IMR-90 (cell line): ENCODE measurements around the gene PDS5B. TPM values are rescaled to one million over a fixed set of nuclear protein-coding genes. Genes with fewer than 3 reads are reported as not detected.

Experiments used
- ATAC-seq: fragments of 200-7000 bp; cut with Tn5 transposase; 2 replicates; pipeline ENCODE4 v1.9.1; 2020; ENCODE audit warnings: low read depth, mild to moderate bottlenecking, moderate library complexity
- BruUV-seq: library from RNA; stranded (reverse); fragments of 400-500 nt; replicated peaks from 2 replicates; lab custom pipeline; 2021; lab: Mats Ljungman, UMichigan
- CTCF ChIA-PET: fragments of 300-600 bp; formaldehyde crosslinking; extraction: SDS; loops from one replicate; lab custom pipeline; 2021; ENCODE audit warnings: antibody characterized with exemption; lab: Yijun Ruan, JAX
- POLR2A ChIA-PET: fragments of 300-600 bp; sonication (Branson Sonifier 250); formaldehyde crosslinking; loops from one replicate; lab custom pipeline; 2022; ENCODE audit warnings: antibody characterized with exemption; ENCODE audit not compliant: unreplicated experiment; lab: Charles Lee
- DNase-seq: peaks from one replicate; pipeline ENCODE4 v3.0.0; 2013
- H2AFZ ChIP-seq: replicated peaks from 2 replicates; pipeline ENCODE3; 2013; ENCODE audit warnings: low read length, mild to moderate bottlenecking; ENCODE audit not compliant: poor library complexity
- H2AK5ac ChIP-seq: 2 replicates; pipeline ENCODE4 v1.6.1; 2013; ENCODE audit warnings: low read depth, low read length, inconsistent platforms
- H2AK9ac ChIP-seq: replicated peaks from 2 replicates; pipeline ENCODE3; 2013; ENCODE audit warnings: mild to moderate bottlenecking, low read depth, low read length, moderate library complexity; ENCODE audit not compliant: poor library complexity
- H2BK120ac ChIP-seq: 2 replicates; pipeline ENCODE4 v1.6.1; 2013; ENCODE audit warnings: low read depth, low read length, inconsistent platforms
- H2BK15ac ChIP-seq: 3 replicates; pipeline ENCODE4 v1.6.1; 2013; ENCODE audit warnings: low read depth, low read length, inconsistent platforms
- H2BK20ac ChIP-seq: 2 replicates; pipeline ENCODE4 v1.6.1; 2013; ENCODE audit warnings: low read depth, mild to moderate bottlenecking, inconsistent platforms, low read length, moderate library complexity
- H2BK5ac ChIP-seq: 2 replicates; pipeline ENCODE4 v1.6.1; 2013; ENCODE audit warnings: mild to moderate bottlenecking, low read depth, low read length, inconsistent platforms; ENCODE audit not compliant: poor library complexity, severe bottlenecking
- H3K14ac ChIP-seq: replicated peaks from 2 replicates; pipeline ENCODE4 v1.6.1; 2013; ENCODE audit warnings: low read depth, low read length, inconsistent platforms
- H3K18ac ChIP-seq: 2 replicates; pipeline ENCODE4 v1.6.1; 2013; ENCODE audit warnings: low read depth, low read length, control low read depth
- H3K23ac ChIP-seq: 2 replicates; pipeline ENCODE4 v1.6.1; 2013; ENCODE audit warnings: low read depth, low read length, inconsistent platforms
- H3K27ac ChIP-seq: 2 replicates; pipeline ENCODE4 v1.5.1; 2013; ENCODE audit warnings: mild to moderate bottlenecking, control low read depth, low read length; ENCODE audit not compliant: insufficient read depth
- H3K27me3 ChIP-seq: 2 replicates; pipeline ENCODE4 v1.6.1; 2013; ENCODE audit warnings: low read length; ENCODE audit not compliant: control insufficient read depth, insufficient read depth
- H3K36me3 ChIP-seq: 2 replicates; pipeline ENCODE4 v1.6.1; 2013; ENCODE audit warnings: low read length, mixed read lengths; ENCODE audit not compliant: control insufficient read depth, insufficient read depth
- H3K4ac ChIP-seq: 2 replicates; pipeline ENCODE4 v1.6.1; 2013; ENCODE audit warnings: low read depth, low read length, inconsistent platforms
- H3K4me1 ChIP-seq: 2 replicates; pipeline ENCODE4 v1.6.1; 2013; ENCODE audit warnings: low read length, mixed read lengths; ENCODE audit not compliant: control insufficient read depth, insufficient read depth
- H3K4me2 ChIP-seq: 2 replicates; pipeline ENCODE4 v1.6.1; 2013; ENCODE audit warnings: low read depth, mild to moderate bottlenecking, control low read depth, low read length, moderate library complexity
- H3K4me3 ChIP-seq: 2 replicates; pipeline ENCODE4 v1.5.1; 2013; ENCODE audit warnings: low read depth, mild to moderate bottlenecking, control low read depth, low read length, moderate library complexity; ENCODE audit not compliant: insufficient read depth
- H3K56ac ChIP-seq: 2 replicates; pipeline ENCODE4 v1.6.1; 2013; ENCODE audit warnings: low read length, inconsistent platforms; ENCODE audit not compliant: insufficient read depth; ENCODE audit errors: extremely low read depth
- H3K79me1 ChIP-seq, 2 experiments: 2 replicates each; pipeline ENCODE4 v1.6.1; 2013; ENCODE audit warnings: low read length in 2 of 2, inconsistent platforms in 1 of 2, low read depth in 1 of 2
- H3K9ac ChIP-seq: 2 replicates; pipeline ENCODE4 v1.6.1; 2013; ENCODE audit warnings: low read depth, low read length, control low read depth
- H3K9me1 ChIP-seq: 2 replicates; pipeline ENCODE4 v1.6.1; 2013; ENCODE audit warnings: low read length, inconsistent platforms; ENCODE audit not compliant: insufficient read depth
- H3K9me3 ChIP-seq: 2 replicates; pipeline ENCODE4 v1.6.1; 2013; ENCODE audit warnings: low read length; ENCODE audit not compliant: control insufficient read depth, insufficient read depth
- H4K20me1 ChIP-seq: 2 replicates; pipeline ENCODE4 v1.6.1; 2013; ENCODE audit warnings: low read length, inconsistent platforms; ENCODE audit not compliant: insufficient read depth
- H4K5ac ChIP-seq: 2 replicates; pipeline ENCODE4 v1.6.1; 2013; ENCODE audit warnings: mild to moderate bottlenecking, low read depth, low read length, control low read depth
- H4K8ac ChIP-seq, 2 experiments: 2 replicates each; pipeline ENCODE4 v1.6.1; 2013; ENCODE audit warnings: low read depth in 2 of 2, low read length in 2 of 2, control low read depth in 1 of 2, inconsistent platforms in 1 of 2
- H4K91ac ChIP-seq: 2 replicates; pipeline ENCODE4 v1.6.1; 2013; ENCODE audit warnings: low read depth, low read length, inconsistent platforms; ENCODE audit not compliant: insufficient read depth
- BHLHE40 ChIP-seq: fragments of 150-350 bp; IDR thresholded peaks from 2 replicates; pipeline ENCODE4 v1.6.1; 2016; ENCODE audit warnings: mild to moderate bottlenecking, low read depth, low read length
- CEBPB ChIP-seq: IDR thresholded peaks from 2 replicates; pipeline ENCODE4 v1.6.1; 2012; ENCODE audit warnings: low read depth, low read length, improper control_type of control experiment
- CHD1 ChIP-seq: IDR thresholded peaks from 2 replicates; pipeline ENCODE4 v1.6.1; 2012; ENCODE audit warnings: low read depth, low read length, improper control_type of control experiment
- CTCF ChIP-seq: conservative IDR thresholded peaks from 2 replicates; pipeline ENCODE4 v1.5.1; 2012; ENCODE audit warnings: mild to moderate bottlenecking, low read depth, low read length, improper control_type of control experiment
- FOS ChIP-seq: fragments of 150-350 bp; IDR thresholded peaks from 2 replicates; pipeline ENCODE4 v1.6.1; 2016; ENCODE audit warnings: low read depth, low read length
- MAFK ChIP-seq: IDR thresholded peaks from 2 replicates; pipeline ENCODE4 v1.6.1; 2012; ENCODE audit warnings: low read depth, low read length, improper control_type of control experiment
- MAZ ChIP-seq: IDR thresholded peaks from 2 replicates; pipeline ENCODE4 v1.6.1; 2012; ENCODE audit warnings: low read depth, mild to moderate bottlenecking, low read length, improper control_type of control experiment, moderate library complexity, borderline replicate concordance
- MXI1 ChIP-seq: IDR thresholded peaks from 2 replicates; pipeline ENCODE4 v1.6.1; 2012; ENCODE audit warnings: low read depth, mild to moderate bottlenecking, low read length, moderate library complexity, borderline replicate concordance
- NFE2L2 ChIP-seq: fragments of 150-350 bp; IDR thresholded peaks from 2 replicates; pipeline ENCODE4 v1.6.1; 2016; ENCODE audit warnings: low read depth, mild to moderate bottlenecking, low read length
- POLR2A ChIP-seq: IDR thresholded peaks from 2 replicates; pipeline ENCODE4 v1.6.1; 2012; ENCODE audit warnings: mild to moderate bottlenecking, low read depth, low read length
- RAD21 ChIP-seq: IDR thresholded peaks from 2 replicates; pipeline ENCODE4 v1.6.1; 2012; ENCODE audit warnings: low read length, improper control_type of control experiment
- RCOR1 ChIP-seq: IDR thresholded peaks from 2 replicates; pipeline ENCODE4 v1.6.1; 2012; ENCODE audit warnings: mild to moderate bottlenecking, low read length, improper control_type of control experiment; ENCODE audit not compliant: insufficient replicate concordance
- RFX5 ChIP-seq: IDR thresholded peaks from 2 replicates; pipeline ENCODE4 v1.8.0; 2012; ENCODE audit warnings: low read depth, mild to moderate bottlenecking, low read length, moderate library complexity
- SMC3 ChIP-seq: fragments of 150-350 bp; IDR thresholded peaks from 2 replicates; pipeline ENCODE4 v1.6.1; 2016; ENCODE audit warnings: low read depth, mild to moderate bottlenecking, antibody characterized with exemption, low read length, moderate library complexity
- USF2 ChIP-seq: fragments of 150-350 bp; IDR thresholded peaks from 2 replicates; pipeline ENCODE4 v1.6.1; 2017; ENCODE audit warnings: mild to moderate bottlenecking, antibody characterized with exemption, low read length, low read depth
- dilution Hi-C: fragments of 300-500 bp; cut with HindIII; formaldehyde crosslinking; loops from one replicate; pipeline ENCODE4 v1.14.3; 2018; ENCODE audit warnings: low sequenced_read_pairs; ENCODE audit not compliant: unreplicated experiment
- in situ Hi-C: fragments of 300-500 bp; cut with MboI; formaldehyde crosslinking; loops from 3 replicates; pipeline ENCODE4 v1.14.3; 2019; ENCODE audit warnings: low sequenced_read_pairs, inconsistent platforms, mixed read lengths
- intact Hi-C: fragments of 100-400 bp; cut with micrococcal nuclease; formaldehyde crosslinking; loops from 2 replicates; pipeline ENCODE4 v1.10.0; 2022
- polyA plus RNA-seq, 3 experiments: library from polyadenylated mRNA; depleted of rRNA; stranded (reverse); fragments of >200 nt; gene quantifications; 2 replicates each; pipeline ENCODE4 v1.2.3, GENCODE V29; 2012; ENCODE audit warnings: low replicate concordance in 1 of 3
- total RNA-seq: library from RNA; depleted of rRNA; stranded (reverse); fragments of >200 nt; gene quantifications from 2 replicates; pipeline ENCODE4 v1.2.3, GENCODE V29; 2012

The PDS5B gene
- total and polyA plus RNA-seq, 2 of the 4 experiments (the other 2 are of a cell fraction) = 6.2 to 20.1 TPM

- no peaks in the 10 kb centered on the region; the same call in 1 of the 2 replicates for H3K9me3 ChIP-seq
- peaks cover 3% of the 10 kb centered on the region; the same call in 1 of the 2 replicates for H3K9me1 ChIP-seq
- no peak overlapping the region for H3K27ac ChIP-seq
- H4K5ac ChIP-seq = no peak overlapping the region
- no peak overlapping the region for H2BK5ac ChIP-seq
- no peak for ATAC-seq
- no peak overlapping the region for H2AK9ac ChIP-seq
- H3K9ac ChIP-seq = no peak overlapping the region
- no peak overlapping the region for H3K56ac ChIP-seq
- H3K4me3 ChIP-seq = no peak overlapping the region
- no peak overlapping the region for H2AK5ac ChIP-seq
- H2BK15ac ChIP-seq = no peak overlapping the region
- H3K4me1 ChIP-seq = peaks cover 2% of the 10 kb centered on the region; the same call in 1 of the 2 replicates
- no peak overlapping the region for H3K4ac ChIP-seq
- H4K91ac ChIP-seq = no peak overlapping the region
- H4K20me1 ChIP-seq = peaks cover 5% of the 10 kb centered on the region; the same call in 1 of the 2 replicates
- H3K79me1 ChIP-seq = peaks cover 11 to 22% of the 10 kb centered on the region in 2 experiments; a peak in 3 of 4 replicates
- no peak overlapping the region for H3K18ac ChIP-seq
- TF ChIP-seq RFX5 (no peak), NFE2L2 (no peak), MAFK (no peak), CTCF (no peak), USF2 (no peak), MAZ (no peak), FOS (no peak), BHLHE40 (no peak), POLR2A (no peak), CHD1 (no peak), RCOR1 (no peak), RAD21 (no peak), SMC3 (no peak), CEBPB (no peak), MXI1 (no peak)
- CTCF ChIA-PET = interaction anchor here (0.8 to 2.0 kb wide), 3 partner anchors 11 to 75 kb away, joined by 3 to 9 read pairs (median 3); no protein-coding TSS in a partner anchor
- no TSS peak for BruUV-seq
- no peak overlapping the region for H2AFZ ChIP-seq
- no peak overlapping the region for H2BK20ac ChIP-seq
- no peaks in the 10 kb centered on the region for H3K27me3 ChIP-seq
- no peak overlapping the region for H3K14ac ChIP-seq
- peaks cover 5% of the 10 kb centered on the region for H3K36me3 ChIP-seq
- in situ Hi-C loops (no loop called here), intact Hi-C loops (no loop called here), dilution Hi-C loops (no loop called here)
- no peak overlapping the region for H3K4me2 ChIP-seq
- DNase-seq = no peak
- H4K8ac ChIP-seq = no peak overlapping the region
- H3K23ac ChIP-seq = no peak overlapping the region
- no peak overlapping the region for H2BK120ac ChIP-seq
- POLR2A ChIA-PET = no interaction called here
These were observed 75.4 kb downstream of the PDS5B start for GRCh38 chr13:32661685-32662084.
